ENCODE measurements around the gene LTBP3. TPM values are rescaled to one million over a fixed set of nuclear protein-coding genes. Genes with fewer than 3 reads are reported as not detected.

Gene LTBP3
- polyA plus RNA-seq, 4 donors: 6.5 to 77.6 (median 21.3) TPM

GRCh38 chr11:65588199-65589054, 30.3 kb upstream of the LTBP3 start:
- H3K9me3 ChIP-seq (ENCODE audit: control insufficient read depth in 2 of 2, insufficient read depth in 1 of 2, low read depth in 1 of 2, low read length in 1 of 2): no peaks in the 10 kb centered on the region
- WGBS, 3 donors: 31 to 42% (median 37%) methylated on average over 13 of the region's 13 CpGs
- FAIRE-seq (no peak), DNase-seq (peak; percentile 77 to 78)
- peaks cover 0 to 43% (median 0%) of the 10 kb centered on the region in 3 donors for H3K4me1 ChIP-seq (ENCODE audit: control insufficient read depth in 3 of 3, insufficient read depth in 2 of 3, low read depth in 1 of 3, low read length in 2 of 3)
- peak overlapping the region in 2 of 3 donors; percentile 49 to 56 for H3K27ac ChIP-seq (ENCODE audit: low read depth in 1 of 3, low read length in 2 of 3)
- peaks cover 0 to 31% (median 0%) of the 10 kb centered on the region in 3 donors for H3K27me3 ChIP-seq (ENCODE audit: control insufficient read depth in 3 of 3, insufficient read depth in 3 of 3, low read length in 3 of 3)
- no peak overlapping the region for H3K4me3 ChIP-seq (ENCODE audit: low read depth in 1 of 3, low read length in 3 of 3)
- peaks cover 0 to 81% (median 6%) of the 10 kb centered on the region in 3 donors for H3K36me3 ChIP-seq (ENCODE audit: control insufficient read depth in 3 of 3, insufficient read depth in 2 of 3, low read depth in 1 of 3, low read length in 3 of 3)

- 77 to 96% (median 92%) methylated on average over 2 of the region's 2 CpGs for WGBS, 3 donors
- FAIRE-seq (no peak), DNase-seq (no peak)
- Histone ChIP-seq H3K36me3 (ENCODE audit: control insufficient read depth in 3 of 3, insufficient read depth in 2 of 3, low read depth in 1 of 3, low read length in 3 of 3) (peaks cover 0 to 88% (median 8%) of the 10 kb centered on the region in 3 donors), H3K4me1 (ENCODE audit: control insufficient read depth in 3 of 3, insufficient read depth in 2 of 3, low read depth in 1 of 3, low read length in 2 of 3) (peaks cover 0 to 35% (median 0%) of the 10 kb centered on the region in 3 donors), H3K4me3 (ENCODE audit: low read depth in 1 of 3, low read length in 3 of 3) (no peak overlapping the region), H3K9me3 (ENCODE audit: control insufficient read depth in 2 of 2, insufficient read depth in 1 of 2, low read depth in 1 of 2, low read length in 1 of 2) (no peaks in the 10 kb centered on the region), H3K27me3 (ENCODE audit: control insufficient read depth in 3 of 3, insufficient read depth in 3 of 3, low read length in 3 of 3) (peaks cover 0 to 23% (median 0%) of the 10 kb centered on the region in 3 donors), H3K27ac (ENCODE audit: low read depth in 1 of 3, low read length in 2 of 3) (peak overlapping the region in 1 of 3 donors; percentile 2)
Observed at GRCh38 chr11:65586676-65587075, 28.5 kb upstream of the LTBP3 start.

DNA sequence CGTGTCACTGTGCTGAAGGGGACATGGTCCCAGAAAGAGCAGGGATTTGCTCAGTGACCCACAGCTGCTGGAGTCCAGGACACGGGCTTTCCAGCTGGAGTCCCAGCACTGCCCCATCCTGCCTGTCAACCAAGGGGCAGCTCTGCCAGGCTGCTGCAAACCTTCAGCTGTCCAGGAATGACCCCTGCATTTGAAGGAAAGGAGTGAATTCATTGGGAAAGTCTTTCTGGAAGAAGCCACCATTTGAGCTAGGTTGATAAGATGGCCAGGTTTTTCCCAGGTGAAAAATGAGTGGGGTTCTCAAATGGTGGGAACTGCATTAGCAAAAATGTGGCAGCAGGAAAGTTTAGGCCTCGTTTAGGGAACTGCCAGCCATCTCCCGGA, 28.1 kb upstream of the LTBP3 start:
- Histone ChIP-seq H3K27ac (ENCODE audit: low read depth in 1 of 3, low read length in 2 of 3) (peak overlapping the region in 1 of 3 donors; percentile 28), H3K9me3 (ENCODE audit: control insufficient read depth in 2 of 2, insufficient read depth in 1 of 2, low read depth in 1 of 2, low read length in 1 of 2) (no peaks in the 10 kb centered on the region), H3K36me3 (ENCODE audit: control insufficient read depth in 3 of 3, insufficient read depth in 2 of 3, low read depth in 1 of 3, low read length in 3 of 3) (peaks cover 0 to 90% (median 12%) of the 10 kb centered on the region in 3 donors), H3K27me3 (ENCODE audit: control insufficient read depth in 3 of 3, insufficient read depth in 3 of 3, low read length in 3 of 3) (peaks cover 0 to 23% (median 0%) of the 10 kb centered on the region in 3 donors), H3K4me1 (ENCODE audit: control insufficient read depth in 3 of 3, insufficient read depth in 2 of 3, low read depth in 1 of 3, low read length in 2 of 3) (peaks cover 0 to 34% (median 0%) of the 10 kb centered on the region in 3 donors), H3K4me3 (ENCODE audit: low read depth in 1 of 3, low read length in 3 of 3) (no peak overlapping the region)
- DNase-seq (no peak), FAIRE-seq (no peak)
- WGBS, 3 donors: 85 to 92% (median 90%) methylated on average over 4 of the region's 4 CpGs

DNA sequence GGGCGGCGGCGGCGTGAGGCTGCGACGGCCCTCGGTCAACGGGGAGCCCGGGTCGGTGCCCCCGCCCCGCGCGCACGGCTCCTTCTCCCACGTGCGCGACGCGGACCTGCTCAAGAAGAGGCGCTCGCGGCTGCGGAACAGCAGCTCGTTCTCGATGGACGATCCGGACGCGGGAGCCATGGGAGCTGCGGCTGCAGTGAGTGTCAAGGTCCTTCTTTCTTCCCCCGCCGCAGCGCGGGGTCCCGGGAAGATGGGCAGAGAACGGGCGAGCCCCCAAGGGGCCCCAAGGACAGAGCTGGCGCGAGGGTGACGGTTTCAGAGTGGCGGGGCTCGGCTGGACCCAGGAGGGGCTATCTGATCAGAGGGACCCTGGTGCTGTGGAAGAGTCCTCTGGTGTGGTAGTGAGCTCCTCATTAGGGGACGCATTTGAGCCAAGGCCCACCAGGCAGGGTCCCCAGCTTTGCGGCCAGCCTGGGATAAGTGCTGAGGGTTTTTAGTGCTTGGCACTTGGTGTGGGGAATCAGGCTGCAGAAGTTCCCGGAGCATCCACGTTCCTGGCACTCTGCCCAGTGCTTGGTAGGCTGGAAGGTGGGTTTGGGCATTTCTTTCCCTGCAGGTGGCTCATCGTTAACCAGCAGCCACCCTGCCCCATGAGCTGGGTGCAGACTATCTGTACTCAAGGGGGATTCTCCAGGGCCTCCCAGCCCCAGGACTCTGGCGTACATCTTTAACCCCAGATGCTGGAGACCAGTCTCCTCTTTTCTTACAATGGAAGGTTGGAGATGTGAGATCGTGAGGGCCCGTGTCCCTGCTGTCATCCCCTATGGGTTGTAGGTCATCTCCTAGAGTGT, 27.5 kb upstream of the LTBP3 start:
- Histone ChIP-seq H3K27ac (ENCODE audit: low read depth in 1 of 3, low read length in 2 of 3) (peak overlapping the region in 1 of 3 donors; percentile 28), H3K9me3 (ENCODE audit: control insufficient read depth in 2 of 2, insufficient read depth in 1 of 2, low read depth in 1 of 2, low read length in 1 of 2) (no peaks in the 10 kb centered on the region), H3K4me3 (ENCODE audit: low read depth in 1 of 3, low read length in 3 of 3) (no peak overlapping the region), H3K27me3 (ENCODE audit: control insufficient read depth in 3 of 3, insufficient read depth in 3 of 3, low read length in 3 of 3) (peaks cover 0 to 23% (median 0%) of the 10 kb centered on the region in 3 donors), H3K36me3 (ENCODE audit: control insufficient read depth in 3 of 3, insufficient read depth in 2 of 3, low read depth in 1 of 3, low read length in 3 of 3) (peaks cover 0 to 91% (median 13%) of the 10 kb centered on the region in 3 donors), H3K4me1 (ENCODE audit: control insufficient read depth in 3 of 3, insufficient read depth in 2 of 3, low read depth in 1 of 3, low read length in 2 of 3) (peaks cover 0 to 34% (median 0%) of the 10 kb centered on the region in 3 donors)
- WGBS, 3 donors: 74 to 79% (median 77%) methylated on average over 50 to 51 of the region's 51 CpGs
- DNase-seq: no peak
- FAIRE-seq: no peak

- FAIRE-seq: no peak
- peaks cover 0 to 91% (median 11%) of the 10 kb centered on the region in 3 donors for H3K36me3 ChIP-seq (ENCODE audit: control insufficient read depth in 3 of 3, insufficient read depth in 2 of 3, low read depth in 1 of 3, low read length in 3 of 3)
- peaks cover 0 to 38% (median 0%) of the 10 kb centered on the region in 3 donors for H3K4me1 ChIP-seq (ENCODE audit: control insufficient read depth in 3 of 3, insufficient read depth in 2 of 3, low read depth in 1 of 3, low read length in 2 of 3)
- peaks cover 0 to 23% (median 0%) of the 10 kb centered on the region in 3 donors for H3K27me3 ChIP-seq (ENCODE audit: control insufficient read depth in 3 of 3, insufficient read depth in 3 of 3, low read length in 3 of 3)
- H3K4me3 ChIP-seq (ENCODE audit: low read depth in 1 of 3, low read length in 3 of 3): no peak overlapping the region
- H3K9me3 ChIP-seq (ENCODE audit: control insufficient read depth in 2 of 2, insufficient read depth in 1 of 2, low read depth in 1 of 2, low read length in 1 of 2): no peaks in the 10 kb centered on the region
- WGBS, 3 donors: 38 to 59% (median 38%) methylated on average over 38 to 46 of the region's 46 CpGs
- DNase-seq: peak in 1 of 2 donors; percentile 54
- H3K27ac ChIP-seq (ENCODE audit: low read depth in 1 of 3, low read length in 2 of 3): no peak overlapping the region
Observed at GRCh38 chr11:65584723-65585171, 26.6 kb upstream of the LTBP3 start.

DNA sequence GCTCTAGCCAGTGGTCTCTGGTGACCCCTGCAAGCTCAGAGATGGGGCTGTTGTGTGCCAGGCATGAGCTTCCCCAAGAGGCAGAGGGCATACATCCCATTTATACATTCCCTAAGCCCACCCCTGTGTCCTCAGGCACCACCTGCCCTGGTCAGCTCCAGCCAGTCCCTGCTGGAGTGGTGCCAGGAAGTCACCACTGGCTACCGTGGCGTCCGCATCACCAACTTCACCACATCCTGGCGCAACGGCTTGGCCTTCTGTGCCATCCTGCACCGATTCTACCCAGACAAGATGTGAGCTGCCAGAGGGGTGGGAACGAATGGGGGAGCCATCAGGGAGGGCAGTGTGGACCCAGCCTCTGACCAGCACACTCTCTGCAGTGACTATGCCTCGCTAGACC, 25.9 kb upstream of the LTBP3 start:
- no peak for FAIRE-seq
- H3K36me3 ChIP-seq (ENCODE audit: control insufficient read depth in 3 of 3, insufficient read depth in 2 of 3, low read depth in 1 of 3, low read length in 3 of 3): peaks cover 4 to 91% (median 9%) of the 10 kb centered on the region in 3 donors
- WGBS, 3 donors: 74 to 76% (median 74%) methylated on average over 8 of the region's 8 CpGs
- H3K27me3 ChIP-seq (ENCODE audit: control insufficient read depth in 3 of 3, insufficient read depth in 3 of 3, low read length in 3 of 3): peaks cover 0 to 23% (median 0%) of the 10 kb centered on the region in 3 donors
- H3K9me3 ChIP-seq (ENCODE audit: control insufficient read depth in 2 of 2, insufficient read depth in 1 of 2, low read depth in 1 of 2, low read length in 1 of 2): no peaks in the 10 kb centered on the region
- H3K27ac ChIP-seq (ENCODE audit: low read depth in 1 of 3, low read length in 2 of 3): no peak overlapping the region
- H3K4me1 ChIP-seq (ENCODE audit: control insufficient read depth in 3 of 3, insufficient read depth in 2 of 3, low read depth in 1 of 3, low read length in 2 of 3): peaks cover 0 to 36% (median 0%) of the 10 kb centered on the region in 3 donors
- no peak overlapping the region for H3K4me3 ChIP-seq (ENCODE audit: low read depth in 1 of 3, low read length in 3 of 3)
- DNase-seq: no peak

GRCh38 chr11:65583589-65583988, 25.4 kb upstream of the LTBP3 start:
- Histone ChIP-seq H3K4me1 (ENCODE audit: control insufficient read depth in 3 of 3, insufficient read depth in 2 of 3, low read depth in 1 of 3, low read length in 2 of 3) (peaks cover 0 to 37% (median 5%) of the 10 kb centered on the region in 3 donors), H3K27ac (ENCODE audit: low read depth in 1 of 3, low read length in 2 of 3) (no peak overlapping the region), H3K4me3 (ENCODE audit: low read depth in 1 of 3, low read length in 3 of 3) (no peak overlapping the region), H3K9me3 (ENCODE audit: control insufficient read depth in 2 of 2, insufficient read depth in 1 of 2, low read depth in 1 of 2, low read length in 1 of 2) (no peaks in the 10 kb centered on the region), H3K27me3 (ENCODE audit: control insufficient read depth in 3 of 3, insufficient read depth in 3 of 3, low read length in 3 of 3) (peaks cover 0 to 23% (median 0%) of the 10 kb centered on the region in 3 donors), H3K36me3 (ENCODE audit: control insufficient read depth in 3 of 3, insufficient read depth in 2 of 3, low read depth in 1 of 3, low read length in 3 of 3) (peaks cover 4 to 92% (median 9%) of the 10 kb centered on the region in 3 donors)
- WGBS, 3 donors: 88 to 99% (median 88%) methylated on average over 10 of the region's 10 CpGs
- FAIRE-seq (no peak), DNase-seq (no peak)

- Histone ChIP-seq H3K4me3 (ENCODE audit: low read depth in 1 of 3, low read length in 3 of 3) (no peak overlapping the region), H3K9me3 (ENCODE audit: control insufficient read depth in 2 of 2, insufficient read depth in 1 of 2, low read depth in 1 of 2, low read length in 1 of 2) (no peaks in the 10 kb centered on the region), H3K27ac (ENCODE audit: low read depth in 1 of 3, low read length in 2 of 3) (no peak overlapping the region), H3K36me3 (ENCODE audit: control insufficient read depth in 3 of 3, insufficient read depth in 2 of 3, low read depth in 1 of 3, low read length in 3 of 3) (peaks cover 4 to 85% (median 9%) of the 10 kb centered on the region in 3 donors), H3K4me1 (ENCODE audit: control insufficient read depth in 3 of 3, insufficient read depth in 2 of 3, low read depth in 1 of 3, low read length in 2 of 3) (peaks cover 4 to 42% (median 13%) of the 10 kb centered on the region in 3 donors), H3K27me3 (ENCODE audit: control insufficient read depth in 3 of 3, insufficient read depth in 3 of 3, low read length in 3 of 3) (peaks cover 0 to 23% (median 0%) of the 10 kb centered on the region in 3 donors)
- FAIRE-seq (no peak), DNase-seq (no peak)
- WGBS, 3 donors: 90 to 97% (median 92%) methylated on average over 3 of the region's 3 CpGs
Observed at GRCh38 chr11:65581928-65582327, 23.8 kb upstream of the LTBP3 start.

All from small intestine (tissue), 7 donors.